CD14-positive monocyte (primary cell): Measurements from ENCODE around the gene PTPRN2. TPM values are rescaled to one million over a fixed set of nuclear protein-coding genes. Genes with fewer than 3 reads are reported as not detected.
"Not testable (repeated sequence)": the region's sequence is repeated elsewhere in the genome, so short reads cannot be mapped to it uniquely, and the experiment has no call there.

Experiments
- DNase-seq, 3 donors: peaks; one replicate each; pipeline ENCODE4 v3.0.0-alpha.2; 2011 to 2022
- H2AFZ ChIP-seq: 2 replicates; pipeline ENCODE4 v1.6.0; 2012; ENCODE audit warnings: mild to moderate bottlenecking, low read depth, low read length, inconsistent platforms; ENCODE audit not compliant: insufficient read depth, poor library complexity, severe bottlenecking
- H3K27ac ChIP-seq, 2 donors: 1 replicate in 1 of 2; 2 replicates in 1 of 2; pipeline ENCODE4 v1.5.1; 2012 to 2013; ENCODE audit warnings: low read length in 2 of 2, control low read depth in 1 of 2, inconsistent platforms in 1 of 2, low read depth in 1 of 2, mild to moderate bottlenecking in 1 of 2
- H3K27me3 ChIP-seq, 2 donors: one replicate each; pipeline versions ENCODE4 v1.6.0 to v1.6.1; 2011 to 2013; ENCODE audit warnings: low read length in 2 of 2; ENCODE audit not compliant: control insufficient read depth in 2 of 2, insufficient read depth in 2 of 2
- H3K36me3 ChIP-seq, 2 donors: replicated peaks in 1 of 2; 1 replicate in 1 of 2; 2 replicates in 1 of 2; pipeline versions ENCODE4 v1.5.1 to v1.6.1; 2012 to 2013; ENCODE audit warnings: low read length in 2 of 2, control low read depth in 1 of 2, inconsistent platforms in 1 of 2, mild to moderate bottlenecking in 1 of 2; ENCODE audit not compliant: insufficient read depth in 2 of 2, control insufficient read depth in 1 of 2
- H3K4me1 ChIP-seq, 2 donors: 1 replicate in 1 of 2; 2 replicates in 1 of 2; pipeline versions ENCODE4 v1.5.1 to v1.6.1; 2012 to 2013; ENCODE audit warnings: low read length in 2 of 2, control low read depth in 1 of 2, inconsistent platforms in 1 of 2, mild to moderate bottlenecking in 1 of 2, moderate library complexity in 1 of 2; ENCODE audit not compliant: insufficient read depth in 2 of 2, control insufficient read depth in 1 of 2
- H3K4me2 ChIP-seq: replicated peaks from 2 replicates; pipeline ENCODE3; 2012; ENCODE audit warnings: low read length, moderate library complexity, mild to moderate bottlenecking; ENCODE audit not compliant: poor library complexity, severe bottlenecking; ENCODE audit errors: extremely low read depth
- H3K4me3 ChIP-seq, 3 experiments: fragments of 200-600 bp in 1 of 3; sonication (generic) in 1 of 3; replicated peaks in 1 of 3; 1 replicate in 2 of 3; 2 replicates in 1 of 3; pipeline ENCODE4 v1.5.1; 2011 to 2013; ENCODE audit warnings: low read length in 3 of 3, mild to moderate bottlenecking in 3 of 3, control low read depth in 2 of 3, low read depth in 2 of 3, inconsistent platforms in 1 of 3, moderate library complexity in 1 of 3
- H3K79me2 ChIP-seq: 2 replicates; pipeline ENCODE4 v1.6.0; 2012; ENCODE audit warnings: mild to moderate bottlenecking, control low read depth, inconsistent platforms, low read length, moderate library complexity; ENCODE audit not compliant: insufficient read depth
- H3K9ac ChIP-seq: 2 replicates; pipeline ENCODE4 v1.6.0; 2017; ENCODE audit warnings: low read length, mild to moderate bottlenecking; ENCODE audit not compliant: insufficient read depth, poor library complexity, severe bottlenecking
- H3K9me3 ChIP-seq, 2 donors: replicated peaks in 1 of 2; 1 replicate in 1 of 2; 2 replicates in 1 of 2; pipeline versions ENCODE4 v1.5.1 to v1.6.1; 2012 to 2013; ENCODE audit warnings: low read length in 2 of 2, control low read depth in 1 of 2; ENCODE audit not compliant: control insufficient read depth in 1 of 2, insufficient read depth in 1 of 2
- H4K20me1 ChIP-seq: 2 replicates; pipeline ENCODE4 v1.6.0; 2012; ENCODE audit warnings: mild to moderate bottlenecking, low read length, control low read depth, moderate library complexity; ENCODE audit not compliant: insufficient read depth
- H3K27ac Mint-ChIP-seq, 7 donors: one replicate each; pipeline ENCODE4 v1.8.0; 2020; ENCODE audit warnings: mild to moderate bottlenecking in 7 of 7, mixed read lengths in 7 of 7, moderate library complexity in 6 of 7, inconsistent platforms in 2 of 7
- H3K27me3 Mint-ChIP-seq, 3 donors: one replicate each; pipeline ENCODE4 v1.8.0; 2021 to 2022; ENCODE audit warnings: low read depth in 3 of 3, mild to moderate bottlenecking in 3 of 3, mixed read lengths in 3 of 3, moderate library complexity in 3 of 3, inconsistent platforms in 1 of 3
- H3K36me3 Mint-ChIP-seq, 2 donors: one replicate each; pipeline ENCODE4 v1.8.0; 2020; ENCODE audit warnings: mixed read lengths in 2 of 2, inconsistent platforms in 1 of 2, mild to moderate bottlenecking in 1 of 2
- H3K4me1 Mint-ChIP-seq: one replicate; pipeline ENCODE4 v1.8.0; 2020; ENCODE audit warnings: mild to moderate bottlenecking, mixed read lengths
- H3K4me3 Mint-ChIP-seq, 2 donors: one replicate each; pipeline ENCODE4 v1.8.0; 2020; ENCODE audit warnings: mild to moderate bottlenecking in 2 of 2, mixed read lengths in 2 of 2, moderate library complexity in 1 of 2
- H3K9me3 Mint-ChIP-seq, 7 donors: one replicate each; pipeline ENCODE4 v1.8.0; 2020 to 2022; ENCODE audit warnings: mixed read lengths in 7 of 7, mild to moderate bottlenecking in 6 of 7, moderate library complexity in 6 of 7, inconsistent platforms in 2 of 7
- WGBS: methylation state at CpG from one replicate; pipeline ENCODE4 v1.1.5; 2013; ENCODE audit warnings: missing lambda C conversion rate; ENCODE audit not compliant: insufficient coverage; 5-methylcytosine and 5-hydroxymethylcytosine counted together
- intact Hi-C, 2 donors: fragments of 100-400 bp; cut with micrococcal nuclease; formaldehyde crosslinking; loops; one replicate each; pipeline versions ENCODE4 v1.15.0 to v1.15.1; 2023
- polyA plus RNA-seq, 3 donors: library from polyadenylated mRNA; depleted of rRNA in 1 of 3; unstranded in 2 of 3; stranded (reverse) in 1 of 3; fragments of 300-500 nt in 2 of 3; fragments of >200 nt in 1 of 3; fragmentation: Illumina TruSeq in 2 of 3; gene quantifications; 1 replicate in 2 of 3; 2 replicates in 1 of 3; pipeline ENCODE4 v1.2.3, GENCODE V29; 2012 to 2021
- TF ChIP-seq, protein P1 (sequence below): fragments of 200-600 bp; IDR thresholded peaks from one replicate; pipeline ENCODE4 v1.8.0; 2022; ENCODE audit warnings: antibody characterized with exemption, mild to moderate bottlenecking

The PTPRN2 gene
- polyA plus RNA-seq, 3 donors = 0.25 to 1.4 (median 0.97) TPM

DNA sequence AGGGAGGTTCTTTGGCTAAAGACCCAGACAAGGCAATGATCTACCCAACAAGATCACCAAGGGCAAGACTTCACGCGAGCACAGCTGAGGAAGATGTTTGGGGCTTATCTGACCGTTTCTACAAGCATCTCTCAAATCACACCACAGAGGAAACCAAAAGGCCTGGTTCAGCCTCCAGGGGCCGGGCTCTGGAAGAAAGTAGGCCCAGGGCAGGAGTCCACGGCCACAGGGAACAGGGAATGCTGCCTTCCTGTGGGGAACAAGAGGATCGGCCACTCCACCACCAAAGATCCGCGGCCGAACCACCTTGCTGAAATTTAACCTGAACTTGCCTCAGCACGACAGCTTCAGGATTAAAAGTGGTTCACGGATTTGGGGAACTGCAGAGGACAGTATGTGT is 332.5 kb downstream of the PTPRN2 start:
- H3K4me3 ChIP-seq = no peak overlapping the region
- no peaks in the 10 kb centered on the region for H3K79me2 ChIP-seq
- WGBS = 92% methylated on average over 8 of the region's 11 CpGs
- no peaks in the 10 kb centered on the region for H4K20me1 ChIP-seq
- H3K4me1 ChIP-seq = no peaks in the 10 kb centered on the region
- peaks cover 0 to 3% (median 1%) of the 10 kb centered on the region in 3 donors for H3K27me3 Mint-ChIP-seq
- no peaks in the 10 kb centered on the region for H3K27me3 ChIP-seq
- no peak for DNase-seq
- peaks cover 24 to 49% (median 29%) of the 10 kb centered on the region in 7 donors for H3K9me3 Mint-ChIP-seq
- no peak overlapping the region for H3K9ac ChIP-seq
- H3K4me3 Mint-ChIP-seq = no peak overlapping the region
- intact Hi-C loops = no loop called here
- H3K4me1 Mint-ChIP-seq = no peaks in the 10 kb centered on the region
- H3K36me3 ChIP-seq = no peaks in the 10 kb centered on the region
- TF ChIP-seq, protein P1, sequence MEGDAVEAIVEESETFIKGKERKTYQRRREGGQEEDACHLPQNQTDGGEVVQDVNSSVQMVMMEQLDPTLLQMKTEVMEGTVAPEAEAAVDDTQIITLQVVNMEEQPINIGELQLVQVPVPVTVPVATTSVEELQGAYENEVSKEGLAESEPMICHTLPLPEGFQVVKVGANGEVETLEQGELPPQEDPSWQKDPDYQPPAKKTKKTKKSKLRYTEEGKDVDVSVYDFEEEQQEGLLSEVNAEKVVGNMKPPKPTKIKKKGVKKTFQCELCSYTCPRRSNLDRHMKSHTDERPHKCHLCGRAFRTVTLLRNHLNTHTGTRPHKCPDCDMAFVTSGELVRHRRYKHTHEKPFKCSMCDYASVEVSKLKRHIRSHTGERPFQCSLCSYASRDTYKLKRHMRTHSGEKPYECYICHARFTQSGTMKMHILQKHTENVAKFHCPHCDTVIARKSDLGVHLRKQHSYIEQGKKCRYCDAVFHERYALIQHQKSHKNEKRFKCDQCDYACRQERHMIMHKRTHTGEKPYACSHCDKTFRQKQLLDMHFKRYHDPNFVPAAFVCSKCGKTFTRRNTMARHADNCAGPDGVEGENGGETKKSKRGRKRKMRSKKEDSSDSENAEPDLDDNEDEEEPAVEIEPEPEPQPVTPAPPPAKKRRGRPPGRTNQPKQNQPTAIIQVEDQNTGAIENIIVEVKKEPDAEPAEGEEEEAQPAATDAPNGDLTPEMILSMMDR = no peak
- H2AFZ ChIP-seq = no peak overlapping the region
- H3K9me3 ChIP-seq = peaks cover 25 to 57% of the 10 kb centered on the region in 2 donors
- H3K4me2 ChIP-seq = no peak overlapping the region
- H3K27ac Mint-ChIP-seq = no peak overlapping the region
- no peaks in the 10 kb centered on the region for H3K36me3 Mint-ChIP-seq
- H3K27ac ChIP-seq = no peak overlapping the region

DNA sequence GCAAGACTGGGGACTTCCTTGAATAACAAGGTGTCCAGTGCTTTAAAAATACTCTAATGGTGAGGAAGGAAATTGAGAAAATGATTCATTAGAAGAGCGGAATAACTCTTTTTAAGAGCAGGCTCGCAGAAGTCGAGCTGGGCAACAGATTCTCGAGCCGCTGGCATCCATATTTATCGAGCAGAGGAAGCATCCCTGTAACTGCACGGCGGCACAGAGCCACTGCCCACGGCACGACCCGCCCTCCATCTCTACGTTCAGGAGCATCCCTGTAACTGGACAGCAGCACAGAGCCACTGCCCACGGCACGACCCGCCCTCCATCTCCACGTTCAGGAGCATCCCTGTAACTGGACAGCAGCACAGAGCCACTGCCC is 334.0 kb downstream of the PTPRN2 start:
- H3K27me3 ChIP-seq, H3K4me1 ChIP-seq, H3K79me2 ChIP-seq, H3K4me3 Mint-ChIP-seq, H3K4me2 ChIP-seq, H2AFZ ChIP-seq, H3K27ac Mint-ChIP-seq, H3K36me3 ChIP-seq, H3K27me3 Mint-ChIP-seq, H3K9ac ChIP-seq, intact Hi-C loops, H3K36me3 Mint-ChIP-seq, H3K27ac ChIP-seq, DNase-seq, H4K20me1 ChIP-seq, H3K4me1 Mint-ChIP-seq, H3K4me3 ChIP-seq: not testable (repeated sequence)
- peaks cover 21 to 43% (median 26%) of the 10 kb centered on the region in 7 donors for H3K9me3 Mint-ChIP-seq
- peaks cover 25 to 55% of the 10 kb centered on the region in 2 donors for H3K9me3 ChIP-seq
- WGBS = 72% methylated on average over 4 of the region's 16 CpGs
